ENCODE measurements around the gene ROGDI.

The ROGDI gene

GRCh38 chr16:4813251-4814003 lies 11.0 kb upstream of the ROGDI start:
- H3K27ac ChIP-seq: no peak overlapping the region
- no peak overlapping the region for H3K4me3 ChIP-seq
- DNase-seq (ENCODE audit: low spot score): no peak
- TF ChIP-seq, protein P1, sequence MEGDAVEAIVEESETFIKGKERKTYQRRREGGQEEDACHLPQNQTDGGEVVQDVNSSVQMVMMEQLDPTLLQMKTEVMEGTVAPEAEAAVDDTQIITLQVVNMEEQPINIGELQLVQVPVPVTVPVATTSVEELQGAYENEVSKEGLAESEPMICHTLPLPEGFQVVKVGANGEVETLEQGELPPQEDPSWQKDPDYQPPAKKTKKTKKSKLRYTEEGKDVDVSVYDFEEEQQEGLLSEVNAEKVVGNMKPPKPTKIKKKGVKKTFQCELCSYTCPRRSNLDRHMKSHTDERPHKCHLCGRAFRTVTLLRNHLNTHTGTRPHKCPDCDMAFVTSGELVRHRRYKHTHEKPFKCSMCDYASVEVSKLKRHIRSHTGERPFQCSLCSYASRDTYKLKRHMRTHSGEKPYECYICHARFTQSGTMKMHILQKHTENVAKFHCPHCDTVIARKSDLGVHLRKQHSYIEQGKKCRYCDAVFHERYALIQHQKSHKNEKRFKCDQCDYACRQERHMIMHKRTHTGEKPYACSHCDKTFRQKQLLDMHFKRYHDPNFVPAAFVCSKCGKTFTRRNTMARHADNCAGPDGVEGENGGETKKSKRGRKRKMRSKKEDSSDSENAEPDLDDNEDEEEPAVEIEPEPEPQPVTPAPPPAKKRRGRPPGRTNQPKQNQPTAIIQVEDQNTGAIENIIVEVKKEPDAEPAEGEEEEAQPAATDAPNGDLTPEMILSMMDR (IDR thresholded peaks at IDR 0.05): no peak

- TF ChIP-seq, protein P1 (IDR thresholded peaks at IDR 0.05): no peak
- Histone ChIP-seq H3K27ac (no peak overlapping the region), H3K4me3 (no peak overlapping the region)
- no peak for DNase-seq (ENCODE audit: low spot score)
Measured at GRCh38 chr16:4811773-4812172, 9.3 kb upstream of the ROGDI start.

GRCh38 chr16:4811242-4811641 lies 8.8 kb upstream of the ROGDI start:
- Histone ChIP-seq H3K27ac (no peak overlapping the region), H3K4me3 (no peak overlapping the region)
- no peak for DNase-seq (ENCODE audit: low spot score)
- TF ChIP-seq, protein P1 (IDR thresholded peaks at IDR 0.05): no peak

GRCh38 chr16:4806280-4806679 lies 3.8 kb upstream of the ROGDI start:
- Histone ChIP-seq H3K4me3 (no peak overlapping the region), H3K27ac (no peak overlapping the region)
- TF ChIP-seq, protein P1 (IDR thresholded peaks at IDR 0.05): no peak
- DNase-seq (ENCODE audit: low spot score): no peak

DNA sequence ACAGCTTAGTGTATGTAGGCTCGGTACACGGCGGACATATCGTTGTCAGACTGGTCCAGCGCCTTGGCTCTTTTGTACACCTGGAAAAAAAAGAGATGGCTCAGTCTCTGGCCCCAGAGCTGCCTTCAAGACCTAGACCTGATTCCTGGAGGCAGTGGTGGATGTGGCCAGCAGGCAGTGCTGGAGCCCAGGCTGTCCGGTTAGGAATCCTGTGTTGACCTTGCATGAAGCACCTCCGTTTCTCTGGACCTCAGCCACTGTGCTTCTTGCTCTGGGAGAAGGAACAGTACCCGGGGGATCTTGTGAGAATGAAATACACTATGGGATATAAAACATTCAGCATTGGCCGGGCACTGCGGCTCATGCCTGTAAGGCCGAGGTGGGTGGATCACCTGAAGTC lies 2.8 kb upstream of the ROGDI start:
- TF ChIP-seq, protein P1 (IDR thresholded peaks at IDR 0.05): no peak
- Histone ChIP-seq H3K4me3 (no peak overlapping the region), H3K27ac (no peak overlapping the region)
- DNase-seq (ENCODE audit: low spot score): no peak

DNA sequence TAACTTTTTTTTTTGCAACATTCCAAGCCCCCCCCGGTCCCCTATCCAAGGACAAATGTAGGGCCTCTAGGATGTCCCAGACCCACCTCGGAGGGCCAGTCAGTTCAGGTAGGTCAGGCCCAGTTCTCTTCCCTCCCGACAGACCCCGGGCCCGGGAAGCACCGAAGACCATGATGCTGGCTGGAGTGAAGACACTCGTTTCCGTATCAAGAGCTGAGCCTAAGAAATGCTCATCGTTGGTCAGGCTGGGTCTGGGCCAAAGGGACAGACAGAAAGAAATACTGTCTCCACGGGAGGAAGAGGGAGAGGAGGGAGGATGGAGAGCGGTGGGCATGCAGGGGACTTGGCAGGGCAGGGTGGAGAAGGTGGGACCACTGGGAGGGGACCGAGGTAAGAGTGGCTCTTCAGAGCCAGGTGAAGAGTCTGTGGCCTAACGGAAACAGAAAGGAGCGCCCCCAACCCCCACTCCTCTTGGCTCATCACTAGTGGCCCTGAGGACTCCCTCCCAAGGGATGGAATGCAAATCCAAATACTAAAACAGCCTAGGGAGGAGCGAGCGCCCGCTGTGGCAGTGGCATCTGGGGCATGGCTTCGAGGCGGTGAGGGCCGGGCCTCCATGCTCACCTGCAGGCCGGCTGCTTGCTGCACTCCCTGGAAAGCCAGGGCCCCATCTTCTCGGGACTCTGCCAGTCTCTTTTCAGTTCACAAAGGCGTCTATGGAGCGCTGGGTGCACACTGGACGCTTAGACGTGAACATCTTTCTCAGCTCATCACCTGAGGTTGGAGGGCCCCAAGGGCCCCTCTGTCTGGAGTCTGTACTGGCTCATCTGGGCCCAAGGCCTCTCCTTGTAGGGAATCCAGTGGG lies 1.7 kb upstream of the ROGDI start:
- H3K4me3 ChIP-seq: no peak overlapping the region
- no peak for DNase-seq (ENCODE audit: low spot score)
- H3K27ac ChIP-seq: no peak overlapping the region
- TF ChIP-seq, protein P1 (IDR thresholded peaks at IDR 0.05): no peak

All from coronary artery (tissue), 2 donors.